ENCODE measurements around the gene COX6A2. TPM values are rescaled to one million over a fixed set of nuclear protein-coding genes. Genes with fewer than 3 reads are reported as not detected.

COX6A2 gene
- polyA plus RNA-seq, 1 donor from 2014 or later, result not detected

GRCh38 chr16:31407406-31407805, 20.8 kb downstream of the COX6A2 start:
- no peaks in the 10 kb centered on the region for H3K36me3 ChIP-seq (ENCODE audit: insufficient read depth, low read length)
- H3K79me2 ChIP-seq (replicated peaks; ENCODE audit: insufficient read depth, low read length), result no peaks in the 10 kb centered on the region
- no peaks in the 10 kb centered on the region for H3F3A ChIP-seq (ENCODE audit: insufficient read depth, low read length, poor library complexity, severe bottlenecking)
- H4K20me1 ChIP-seq (ENCODE audit: insufficient read depth), result no peaks in the 10 kb centered on the region
- H3K9me2 ChIP-seq (ENCODE audit: insufficient read depth, low read length), result no peaks in the 10 kb centered on the region
- TF ChIP-seq RAD21 (conservative IDR thresholded peaks at IDR 0.05) (no peak), CTCF (IDR thresholded peaks at IDR 0.05; ENCODE audit: poor library complexity, severe bottlenecking) (no peak), EP300 (conservative IDR thresholded peaks at IDR 0.05; ENCODE audit: poor library complexity, severe bottlenecking) (no peak)
- no peak overlapping the region for H3K27ac ChIP-seq (ENCODE audit: low read length)
- no peaks in the 10 kb centered on the region for H3K9me3 ChIP-seq (ENCODE audit: low read length)
- no peak overlapping the region for H3K4me3 ChIP-seq (ENCODE audit: low read length)
- H3K27me3 ChIP-seq (ENCODE audit: insufficient read depth, low read depth, low read length), result no peaks in the 10 kb centered on the region
- no peak overlapping the region for H3K4me2 ChIP-seq (ENCODE audit: low read length)
- H3K9ac ChIP-seq (ENCODE audit: low read length), result no peak overlapping the region
- H2AFZ ChIP-seq (ENCODE audit: low read depth, low read length), result no peak overlapping the region

GRCh38 chr16:31404353-31405064, 23.7 kb downstream of the COX6A2 start:
- no peak overlapping the region for H3K4me3 ChIP-seq (ENCODE audit: low read length)
- no peak overlapping the region for H2AFZ ChIP-seq (ENCODE audit: low read depth, low read length)
- H3K27me3 ChIP-seq (ENCODE audit: insufficient read depth, low read depth, low read length), result no peaks in the 10 kb centered on the region
- H3K9ac ChIP-seq (ENCODE audit: low read length), result no peak overlapping the region
- H3K9me3 ChIP-seq (ENCODE audit: low read length), result no peaks in the 10 kb centered on the region
- H3K9me2 ChIP-seq (ENCODE audit: insufficient read depth, low read length), result no peaks in the 10 kb centered on the region
- TF ChIP-seq CTCF (IDR thresholded peaks at IDR 0.05; ENCODE audit: poor library complexity, severe bottlenecking) (no peak), SMC3 (conservative IDR thresholded peaks at IDR 0.05; ENCODE audit: poor library complexity) (no peak), EP300 (conservative IDR thresholded peaks at IDR 0.05; ENCODE audit: poor library complexity, severe bottlenecking) (no peak), EZH2 (IDR thresholded peaks at IDR 0.05; ENCODE audit: borderline replicate concordance, insufficient read depth, low read length, poor library complexity, severe bottlenecking) (no peak), MXI1 (conservative IDR thresholded peaks at IDR 0.05; ENCODE audit: poor library complexity, severe bottlenecking) (no peak), POLR2AphosphoS5 (IDR thresholded peaks at IDR 0.05) (no peak), TAF1 (IDR thresholded peaks at IDR 0.05; ENCODE audit: low read depth) (no peak), REST (IDR thresholded peaks at IDR 0.05; ENCODE audit: borderline replicate concordance) (no peak), RAD21 (conservative IDR thresholded peaks at IDR 0.05) (no peak)
- H4K20me1 ChIP-seq (ENCODE audit: insufficient read depth), result no peaks in the 10 kb centered on the region
- H3K27ac ChIP-seq (ENCODE audit: low read length), result no peak overlapping the region
- H3F3A ChIP-seq (ENCODE audit: insufficient read depth, low read length, poor library complexity, severe bottlenecking), result no peaks in the 10 kb centered on the region
- no peak overlapping the region for H3K4me2 ChIP-seq (ENCODE audit: low read length)
- H3K79me2 ChIP-seq (replicated peaks; ENCODE audit: insufficient read depth, low read length), result no peaks in the 10 kb centered on the region
- H3K36me3 ChIP-seq (ENCODE audit: insufficient read depth, low read length), result no peaks in the 10 kb centered on the region

Measured in neural cell (in vitro differentiated cells).